OCI-LY3 (cell line): Measurements from ENCODE around the gene ETV4.
A peak's percentile ranks its signal among the peaks of the same experiment; 100 is the strongest.

Source experiments
- H2AFZ ChIP-seq: fragments of 200-600, 300-600 bp; shearing (Covaris generic); 2 replicates; pipeline ENCODE4 v1.6.0; 2014; ENCODE audit warnings: antibody characterized with exemption, low read depth, low read length
- H3K27ac ChIP-seq: fragments of 200-600, 300-600 bp; sonication (generic); 2 replicates; pipeline ENCODE4 v1.5.1; 2014; ENCODE audit warnings: mild to moderate bottlenecking, low read length, moderate library complexity, mixed read lengths
- H3K27me3 ChIP-seq: fragments of 200-600, 300-600 bp; sonication (generic); 2 replicates; pipeline ENCODE4 v1.6.1; 2014; ENCODE audit warnings: low read depth, low read length, mixed read lengths
- H3K36me3 ChIP-seq: fragments of 200-600, 300-600 bp; sonication (generic); replicated peaks from 2 replicates; pipeline ENCODE3; 2014; ENCODE audit warnings: low read depth, low read length, mixed read lengths
- H3K4me1 ChIP-seq: fragments of 300-600, 200-600 bp; sonication (generic); 2 replicates; pipeline ENCODE4 v1.6.1; 2014; ENCODE audit warnings: low read length, mixed read lengths
- H3K4me2 ChIP-seq: fragments of 200-600, 300-600 bp; sonication (generic); 2 replicates; pipeline ENCODE4 v1.6.1; 2014; ENCODE audit warnings: low read length, mixed read lengths
- H3K4me3 ChIP-seq: fragments of 300-600, 200-600 bp; sonication (generic); 2 replicates; pipeline ENCODE4 v1.5.1; 2014; ENCODE audit warnings: antibody characterized with exemption, mild to moderate bottlenecking, low read length, moderate library complexity
- H3K79me2 ChIP-seq: fragments of 300-600, 200-600 bp; shearing (Covaris generic); 2 replicates; pipeline ENCODE4 v1.6.1; 2014; ENCODE audit warnings: mild to moderate bottlenecking, low read length, mixed read lengths
- H3K9ac ChIP-seq: fragments of 300-600, 200-600 bp; shearing (Covaris generic); 2 replicates; pipeline ENCODE4 v1.6.0; 2014; ENCODE audit warnings: mild to moderate bottlenecking, low read length, moderate library complexity
- H3K9me3 ChIP-seq: fragments of 200-600, 300-600 bp; shearing (Covaris generic); 2 replicates; pipeline ENCODE4 v1.6.1; 2014; ENCODE audit warnings: low read length, mixed read lengths; ENCODE audit not compliant: insufficient read depth
- H4K20me1 ChIP-seq: fragments of 200-600, 300-600 bp; sonication (generic); 2 replicates; pipeline ENCODE4 v1.6.1; 2016; ENCODE audit warnings: low read length, mixed read lengths; ENCODE audit not compliant: insufficient read depth
- EZH2phosphoT487 ChIP-seq: fragments of 200-600 bp; shearing (Covaris generic); IDR thresholded peaks from 2 replicates; pipeline ENCODE4 v1.6.1; 2018; ENCODE audit warnings: antibody characterized with exemption, mixed run types, low read depth
- TF ChIP-seq, protein P1 (sequence below): fragments of 200-600, 300-600 bp; sonication (generic); IDR thresholded peaks from 2 replicates; pipeline ENCODE4 v1.5.1; 2014; ENCODE audit warnings: antibody characterized with exemption, low read length, low read depth

ETV4 gene

DNA sequence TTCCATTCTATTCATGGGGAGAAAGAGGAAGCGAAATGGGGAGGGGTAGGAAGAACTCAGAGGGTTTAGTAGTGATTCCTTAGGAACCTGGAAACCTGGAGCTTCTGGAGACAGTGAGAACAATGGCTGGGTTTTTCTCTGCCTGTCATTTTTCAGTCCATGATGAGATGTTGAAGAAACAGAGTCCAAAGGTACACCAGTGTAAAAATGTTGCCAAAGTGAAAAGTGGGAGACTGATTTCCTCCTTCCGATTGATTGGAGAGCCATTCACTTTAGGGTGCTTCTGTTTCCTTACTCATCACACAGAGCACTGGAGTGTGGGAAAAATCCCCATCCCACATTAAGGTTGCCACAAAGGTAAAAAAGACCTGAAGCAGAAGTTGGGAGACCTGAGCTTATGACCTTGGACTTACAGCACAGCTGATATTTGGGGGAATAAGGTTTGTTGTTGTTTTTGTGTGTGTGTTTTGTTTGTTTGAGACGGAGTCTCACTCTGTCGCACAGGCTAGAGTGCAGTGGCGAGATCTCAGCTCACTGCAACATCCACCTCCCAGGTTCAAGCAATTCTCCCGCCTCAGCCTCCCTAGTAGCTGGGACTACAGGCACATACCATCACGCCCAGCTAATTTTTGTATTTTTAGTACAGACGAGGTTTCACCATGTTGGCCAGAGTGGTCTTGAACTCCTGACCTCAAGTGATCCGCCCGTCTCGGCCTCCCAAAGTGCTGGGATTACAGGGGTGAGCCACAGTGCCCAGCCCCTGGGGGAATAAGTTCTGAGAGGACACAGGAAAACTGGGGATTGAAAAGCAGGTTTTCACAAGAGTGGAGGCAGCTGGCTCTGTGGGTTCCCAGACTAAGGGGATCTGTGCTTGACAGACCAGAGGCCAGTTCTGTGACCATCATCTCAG is 63.8 kb downstream of the ETV4 start:
- Histone ChIP-seq H3K4me1 (peaks cover 14% of the 10 kb centered on the region), H3K9me3 (no peaks in the 10 kb centered on the region), H3K27me3 (no peaks in the 10 kb centered on the region), H3K9ac (no peak overlapping the region), H3K4me2 (no peak overlapping the region), H3K79me2 (peaks cover 36% of the 10 kb centered on the region), H3K36me3 (no peaks in the 10 kb centered on the region), H4K20me1 (no peaks in the 10 kb centered on the region), H2AFZ (peak overlapping the region; percentile 57; the same call in 1 of the 2 replicates), H3K4me3 (no peak overlapping the region), H3K27ac (no peak overlapping the region)
- TF ChIP-seq EZH2phosphoT487 = no peak
- TF ChIP-seq, protein P1, sequence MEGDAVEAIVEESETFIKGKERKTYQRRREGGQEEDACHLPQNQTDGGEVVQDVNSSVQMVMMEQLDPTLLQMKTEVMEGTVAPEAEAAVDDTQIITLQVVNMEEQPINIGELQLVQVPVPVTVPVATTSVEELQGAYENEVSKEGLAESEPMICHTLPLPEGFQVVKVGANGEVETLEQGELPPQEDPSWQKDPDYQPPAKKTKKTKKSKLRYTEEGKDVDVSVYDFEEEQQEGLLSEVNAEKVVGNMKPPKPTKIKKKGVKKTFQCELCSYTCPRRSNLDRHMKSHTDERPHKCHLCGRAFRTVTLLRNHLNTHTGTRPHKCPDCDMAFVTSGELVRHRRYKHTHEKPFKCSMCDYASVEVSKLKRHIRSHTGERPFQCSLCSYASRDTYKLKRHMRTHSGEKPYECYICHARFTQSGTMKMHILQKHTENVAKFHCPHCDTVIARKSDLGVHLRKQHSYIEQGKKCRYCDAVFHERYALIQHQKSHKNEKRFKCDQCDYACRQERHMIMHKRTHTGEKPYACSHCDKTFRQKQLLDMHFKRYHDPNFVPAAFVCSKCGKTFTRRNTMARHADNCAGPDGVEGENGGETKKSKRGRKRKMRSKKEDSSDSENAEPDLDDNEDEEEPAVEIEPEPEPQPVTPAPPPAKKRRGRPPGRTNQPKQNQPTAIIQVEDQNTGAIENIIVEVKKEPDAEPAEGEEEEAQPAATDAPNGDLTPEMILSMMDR = no peak

DNA sequence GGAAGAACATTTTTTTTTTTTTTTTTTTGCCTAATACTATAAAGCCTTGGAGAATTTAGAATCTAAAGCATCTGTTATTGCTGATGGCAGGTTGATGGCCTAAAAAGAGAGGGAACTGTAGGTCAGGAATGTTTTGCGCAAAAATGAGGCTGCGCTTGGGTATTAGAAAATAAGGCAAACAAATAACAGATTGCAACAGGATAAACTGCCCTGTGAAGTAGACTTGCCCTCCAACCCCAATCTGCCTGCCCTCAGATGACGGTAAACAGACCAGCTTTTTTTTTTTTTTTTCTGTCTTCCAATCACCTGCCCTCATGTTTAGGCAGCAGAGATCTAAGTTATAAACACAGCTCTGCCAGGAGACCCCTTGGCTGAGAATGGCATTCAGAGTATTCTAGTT is 66.2 kb downstream of the ETV4 start:
- Histone ChIP-seq H3K4me1 (peaks cover 8% of the 10 kb centered on the region), H2AFZ (no peak overlapping the region), H3K9me3 (no peaks in the 10 kb centered on the region), H3K9ac (no peak overlapping the region), H3K27me3 (no peaks in the 10 kb centered on the region), H3K36me3 (no peaks in the 10 kb centered on the region), H3K4me3 (no peak overlapping the region), H3K4me2 (no peak overlapping the region), H3K27ac (no peak overlapping the region), H4K20me1 (no peaks in the 10 kb centered on the region), H3K79me2 (peaks cover 12% of the 10 kb centered on the region)
- TF ChIP-seq EZH2phosphoT487 = no peak
- TF ChIP-seq, protein P1 = no peak
